UCSD-AML1 (cell line): ENCODE measurements around the gene NTRK2.
A peak's percentile ranks its signal among the peaks of the same experiment; 100 is the strongest.

Experiments
- DNase-seq: peaks from one replicate; lab custom pipeline; 2025; ENCODE audit not compliant: unreplicated experiment; lab: John Stamatoyannopoulos, UW

NTRK2 gene

DNA sequence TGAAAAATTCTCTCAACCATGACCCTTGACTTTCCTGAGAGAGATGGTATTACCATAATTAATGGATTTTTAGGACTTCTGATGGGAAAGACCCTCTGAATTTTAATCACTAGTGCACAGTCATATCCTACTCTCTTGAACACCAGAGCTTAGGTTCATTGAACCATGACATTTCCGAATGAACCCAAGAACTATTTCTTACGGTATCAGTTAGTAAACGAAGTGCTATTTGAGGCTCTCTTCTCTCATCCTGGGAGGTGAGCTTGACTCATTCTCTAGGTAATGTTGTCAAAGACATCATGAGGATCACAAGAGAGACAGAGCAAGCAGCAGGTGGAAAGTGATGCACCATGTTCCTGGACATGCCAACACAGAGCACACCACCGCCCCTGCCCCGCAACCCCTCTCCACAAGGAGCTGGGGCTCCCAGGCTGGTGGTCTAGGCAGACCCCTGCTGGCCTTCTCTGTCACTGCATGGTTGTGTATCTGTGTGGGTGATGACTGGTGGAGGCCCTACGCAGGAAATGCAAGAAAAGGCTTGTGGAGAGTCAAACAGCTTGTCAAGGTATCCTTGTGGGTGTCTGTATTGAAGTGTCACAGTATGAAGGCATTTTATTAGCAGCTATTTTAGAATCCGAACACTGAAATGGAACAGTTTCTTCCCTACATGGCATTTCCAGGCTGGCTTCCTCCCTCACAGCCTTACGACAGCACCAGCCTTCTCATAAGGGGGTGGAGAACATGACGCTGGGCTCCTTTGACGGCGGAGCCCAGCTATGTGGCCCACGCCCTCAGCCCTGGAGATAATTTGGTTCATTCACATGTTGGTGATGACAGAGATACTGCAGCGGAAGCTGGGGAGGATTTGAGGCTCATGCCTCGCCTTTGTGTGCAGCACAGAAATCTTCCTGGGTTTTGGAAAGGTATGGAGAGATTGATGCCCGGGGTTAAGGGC is 297.6 kb downstream of the NTRK2 start:
- no peak for DNase-seq

DNA sequence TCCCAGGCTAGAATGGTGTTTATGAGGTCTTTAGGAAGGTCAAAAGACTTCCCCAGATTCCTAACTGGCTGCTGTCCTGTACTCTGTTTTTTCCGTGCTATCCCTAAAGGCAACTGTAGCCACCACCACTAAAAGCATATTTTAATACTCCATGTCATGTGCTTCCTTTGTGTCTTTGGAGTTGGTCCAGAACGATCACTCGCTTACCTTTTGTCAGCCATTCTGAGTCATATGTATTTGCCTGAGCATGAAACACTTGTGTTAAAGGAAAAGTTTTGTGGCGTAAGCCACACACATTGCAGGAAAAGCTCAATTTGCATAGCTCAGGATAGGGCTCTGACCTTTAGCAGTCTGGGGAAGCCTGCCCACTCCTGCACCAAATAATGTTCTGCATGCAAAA is 299.6 kb downstream of the NTRK2 start:
- no peak for DNase-seq

DNA sequence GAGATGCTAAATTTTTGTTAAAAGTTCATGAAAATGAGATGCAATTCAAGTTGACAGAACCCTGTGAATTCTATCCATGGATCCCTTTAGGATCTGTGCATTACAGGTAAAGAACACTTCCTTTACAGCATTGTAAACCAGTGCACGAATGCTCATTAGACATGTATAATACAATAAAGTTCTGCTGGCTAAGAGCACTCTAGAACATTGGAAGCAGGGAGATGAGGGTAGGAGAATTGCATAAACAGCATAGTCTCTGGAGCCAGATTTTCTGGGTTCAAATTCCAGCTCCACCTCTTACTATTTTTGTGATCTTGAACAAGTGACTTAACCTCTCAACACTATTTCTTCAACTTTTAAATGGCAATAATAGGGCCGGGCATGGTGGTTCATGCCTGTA is 300.2 kb downstream of the NTRK2 start:
- DNase-seq = no peak

DNA sequence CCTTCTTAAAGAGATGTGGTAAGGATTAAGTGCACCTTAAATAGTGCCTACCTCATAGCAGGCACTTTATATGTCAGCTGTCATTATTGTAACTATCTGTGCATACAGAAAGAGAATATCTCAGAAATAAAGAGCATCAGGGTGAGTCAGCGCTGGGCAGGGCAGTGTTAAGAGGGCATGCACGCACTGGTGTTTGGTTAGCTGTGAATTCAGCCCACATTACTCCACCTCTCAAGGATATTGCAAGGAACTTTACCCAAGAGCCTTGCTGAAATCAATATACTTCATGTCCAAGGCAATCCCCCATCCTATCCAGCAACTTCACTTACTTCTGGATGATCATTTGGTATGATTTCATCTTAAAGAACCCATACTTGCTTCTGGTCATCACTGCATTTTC is 300.9 kb downstream of the NTRK2 start:
- DNase-seq = no peak

DNA sequence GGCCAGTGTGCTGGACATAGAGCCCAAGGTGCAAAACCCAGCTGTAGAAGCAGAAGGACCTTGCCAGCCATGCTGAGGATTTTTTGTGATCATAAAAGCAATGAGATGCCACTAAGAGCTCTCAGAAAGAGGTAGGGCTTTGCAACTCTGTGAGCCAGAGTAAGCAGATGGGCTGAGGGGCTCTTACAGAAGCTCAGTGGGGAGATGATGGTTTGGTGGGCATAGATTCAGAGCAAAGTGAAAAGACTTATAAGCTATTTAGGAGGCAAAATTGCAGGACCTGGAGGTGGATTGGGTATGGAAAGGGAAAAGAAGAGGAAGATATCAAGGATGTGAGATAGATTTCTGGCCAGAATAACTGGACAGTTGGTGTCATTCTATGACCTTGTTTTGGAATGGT is 302.0 kb downstream of the NTRK2 start:
- DNase-seq = no peak

DNA sequence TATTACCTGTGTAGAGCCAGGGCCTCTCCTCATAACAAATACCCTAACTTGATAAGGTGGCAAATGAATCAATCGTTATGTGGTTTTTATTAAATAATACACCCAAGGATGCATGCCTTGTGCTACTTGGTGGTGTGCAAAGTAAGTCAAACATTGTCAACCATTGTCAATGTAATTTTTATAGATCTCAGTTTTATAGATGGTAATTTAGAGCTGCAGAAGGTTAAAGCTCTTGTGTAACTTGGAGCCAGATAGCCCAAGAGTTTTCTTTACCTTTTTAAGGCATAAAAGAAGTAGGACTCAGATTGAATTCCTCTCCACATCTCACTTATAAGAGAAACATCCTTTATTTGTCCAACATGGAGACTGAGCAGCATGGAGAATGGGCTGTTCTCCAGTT is 304.7 kb downstream of the NTRK2 start:
- no peak for DNase-seq

DNA sequence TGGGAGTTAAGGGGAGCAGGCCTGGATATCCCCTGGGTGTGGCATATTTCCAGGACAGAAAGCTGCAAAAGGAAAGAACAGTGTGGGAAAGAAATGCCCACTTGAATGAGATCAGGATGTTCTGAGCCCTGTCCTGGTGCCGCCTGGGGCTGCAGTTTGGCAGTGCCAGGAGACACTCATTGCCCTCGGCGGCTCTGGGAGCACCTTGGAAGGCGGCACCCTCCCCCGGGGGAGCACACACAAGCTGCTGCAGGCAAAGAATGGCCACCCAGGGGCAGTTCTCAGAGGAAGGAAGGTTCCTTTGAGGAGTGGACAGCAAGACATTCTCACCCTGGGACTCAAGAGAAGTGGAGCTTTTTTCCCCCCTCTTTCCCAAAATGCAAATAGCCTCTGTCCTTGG is 305.3 kb downstream of the NTRK2 start:
- DNase-seq = no peak

DNA sequence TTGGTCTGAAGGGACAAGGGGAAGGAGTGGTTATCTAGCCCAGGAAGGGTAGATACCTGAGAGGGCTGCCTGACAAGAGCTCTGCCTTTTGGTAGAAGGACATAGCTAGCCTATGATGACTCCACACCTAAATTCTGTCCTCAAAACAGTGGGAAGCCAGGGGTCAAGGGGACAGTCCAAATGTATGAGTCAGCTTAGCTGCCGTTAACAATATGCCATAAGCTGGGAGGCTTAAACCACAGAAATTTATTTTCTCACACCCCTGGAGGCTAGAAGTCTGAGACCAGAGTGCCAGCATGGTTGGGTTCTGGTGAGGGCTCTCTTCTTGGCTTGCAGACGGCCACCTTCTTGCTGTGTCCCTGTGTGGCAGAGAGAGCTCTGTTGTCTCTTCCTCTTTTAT is 306.4 kb downstream of the NTRK2 start:
- no peak for DNase-seq

DNA sequence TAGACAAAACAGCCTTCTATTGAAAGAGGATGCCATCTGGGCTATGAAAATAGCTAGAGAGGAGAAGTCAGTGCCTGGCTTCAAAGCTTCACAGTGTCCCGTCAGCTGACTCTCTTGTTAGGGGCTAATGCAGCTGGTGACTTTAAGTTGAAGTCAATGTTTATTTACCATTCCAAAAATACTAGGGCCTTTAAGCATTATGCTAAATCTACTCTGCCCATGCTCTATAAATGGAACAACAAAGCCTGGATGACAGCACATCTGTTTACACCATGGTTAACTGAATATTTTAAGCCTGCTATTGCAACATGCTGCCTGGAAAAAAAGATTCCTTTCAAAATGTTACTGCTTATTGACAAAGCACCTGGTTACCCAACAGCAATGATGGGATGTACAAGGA is 309.1 kb downstream of the NTRK2 start:
- no peak for DNase-seq

DNA sequence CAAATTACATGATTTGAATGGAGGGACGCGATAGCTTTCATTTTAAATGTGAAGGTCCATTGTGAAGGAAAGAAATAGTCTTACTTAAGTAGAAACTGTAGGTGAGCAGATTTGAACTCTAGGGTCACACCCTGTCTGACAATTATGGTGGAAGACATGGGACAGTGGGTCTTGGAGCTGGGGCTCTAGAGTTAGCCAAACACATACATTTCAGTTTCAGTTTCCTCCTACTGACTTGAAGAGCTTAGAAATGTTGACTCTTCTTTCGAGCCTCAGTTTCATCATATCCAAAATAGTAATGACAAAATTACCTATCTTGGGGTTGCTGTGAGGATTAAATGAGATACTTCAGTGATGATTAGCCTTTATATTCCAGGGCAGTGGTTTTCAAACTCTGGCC is 314.2 kb downstream of the NTRK2 start:
- DNase-seq = no peak

DNA sequence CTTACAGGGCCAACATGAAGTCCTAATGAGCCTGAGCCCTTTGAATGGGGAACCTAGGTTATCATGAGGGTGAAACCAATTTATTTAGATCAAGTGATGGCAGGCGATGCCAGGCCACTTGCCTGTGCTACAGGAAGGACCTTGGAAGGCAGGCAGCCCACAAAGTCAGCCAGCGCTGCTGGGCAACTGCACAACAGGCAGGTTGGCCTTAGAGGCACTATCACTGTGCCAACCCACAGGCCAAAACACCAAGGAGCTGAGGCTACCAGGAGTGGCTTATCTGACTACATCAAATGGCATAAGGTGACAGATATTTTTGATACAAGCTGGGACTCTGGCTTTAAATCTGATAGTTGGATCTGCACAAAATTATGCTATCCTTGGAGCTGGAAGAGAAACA is 319.1 kb downstream of the NTRK2 start:
- DNase-seq = no peak

DNA sequence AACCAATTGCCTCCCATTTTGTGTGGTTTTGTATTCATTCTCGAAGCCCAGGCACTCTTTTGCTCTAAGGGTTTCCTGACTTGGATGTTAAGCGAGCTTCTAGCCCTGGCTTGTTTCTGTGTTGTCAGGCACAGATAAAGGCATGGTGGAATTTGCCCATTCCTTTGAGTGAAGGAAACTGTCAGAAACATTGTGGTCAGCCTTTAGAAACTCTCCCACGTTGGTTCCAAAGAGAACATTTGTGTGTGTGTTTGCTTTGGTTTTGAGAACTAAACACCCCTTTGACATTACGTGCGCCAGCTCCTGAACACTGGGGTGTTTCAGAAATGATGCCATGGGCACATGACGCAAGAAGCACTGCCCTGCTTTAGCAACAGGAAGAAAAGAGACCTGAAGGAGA is 320.9 kb downstream of the NTRK2 start:
- no peak for DNase-seq

DNA sequence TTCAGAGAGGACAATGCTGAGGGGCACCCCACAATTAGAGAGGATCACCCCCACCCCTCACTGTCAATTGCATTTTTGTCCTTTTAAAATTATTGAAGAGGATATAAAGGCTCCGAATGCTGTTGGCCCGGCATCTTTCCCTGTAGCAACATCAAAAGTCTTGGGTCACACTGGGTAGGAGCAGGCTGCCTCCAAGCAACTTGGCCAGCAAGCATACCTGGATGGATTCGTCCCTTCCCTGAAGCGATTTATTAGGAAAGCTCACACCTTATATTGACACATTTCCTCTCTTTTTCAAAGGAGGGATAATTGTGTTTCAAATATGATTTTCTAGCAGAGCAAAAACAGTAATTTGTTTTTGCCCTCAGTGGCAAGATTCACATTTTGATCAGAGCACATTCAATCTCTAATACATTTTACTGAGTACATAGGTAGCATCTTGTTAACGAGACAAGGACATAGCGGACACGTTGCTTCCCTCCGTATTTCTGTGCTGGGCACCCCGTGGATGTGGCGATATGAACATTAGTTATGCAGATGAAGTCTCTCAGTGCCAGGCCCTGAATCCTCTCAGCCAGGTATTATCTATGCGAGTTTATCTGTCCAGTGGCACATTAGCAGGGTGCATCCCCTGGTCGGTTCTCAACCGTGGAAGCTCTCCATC is 321.5 kb downstream of the NTRK2 start:
- DNase-seq = no peak

DNA sequence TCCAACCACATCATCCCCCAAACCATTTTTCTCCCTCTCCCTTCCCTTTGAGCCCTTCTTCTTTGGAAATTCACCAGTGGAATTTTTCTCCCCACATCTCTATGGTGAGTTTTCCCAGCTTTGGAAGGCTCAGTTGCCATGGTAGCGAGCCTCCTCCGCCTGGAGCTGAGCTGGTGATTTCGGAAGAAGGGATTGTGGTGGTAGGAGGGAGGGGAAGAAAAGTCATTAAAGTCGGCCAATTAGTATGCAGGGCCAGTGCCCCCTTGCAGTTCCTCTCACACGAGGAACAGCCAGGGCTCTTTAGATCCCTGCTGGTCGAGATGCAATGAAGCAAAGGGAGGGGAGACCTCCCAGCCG is 322.0 kb downstream of the NTRK2 start:
- no peak for DNase-seq

DNA sequence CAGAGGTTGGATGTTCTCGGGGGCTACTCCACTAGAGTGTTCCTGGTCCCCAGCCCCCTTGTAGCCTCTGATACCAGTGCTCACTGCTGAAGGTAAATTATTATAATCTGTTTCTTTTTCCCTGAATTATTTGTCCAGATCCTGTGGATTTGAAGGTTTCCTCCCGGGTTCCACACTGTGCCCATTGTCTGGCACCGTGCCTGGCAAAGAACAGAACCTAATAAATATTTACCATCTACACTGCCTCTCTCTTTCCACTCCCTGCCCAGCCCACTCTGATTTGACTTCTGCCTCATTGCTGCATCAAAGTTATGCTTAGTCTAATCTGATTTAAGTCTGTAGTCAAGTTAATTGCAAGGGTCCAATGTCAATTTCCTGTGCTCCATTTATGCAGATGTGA is 322.9 kb downstream of the NTRK2 start:
- no peak for DNase-seq

DNA sequence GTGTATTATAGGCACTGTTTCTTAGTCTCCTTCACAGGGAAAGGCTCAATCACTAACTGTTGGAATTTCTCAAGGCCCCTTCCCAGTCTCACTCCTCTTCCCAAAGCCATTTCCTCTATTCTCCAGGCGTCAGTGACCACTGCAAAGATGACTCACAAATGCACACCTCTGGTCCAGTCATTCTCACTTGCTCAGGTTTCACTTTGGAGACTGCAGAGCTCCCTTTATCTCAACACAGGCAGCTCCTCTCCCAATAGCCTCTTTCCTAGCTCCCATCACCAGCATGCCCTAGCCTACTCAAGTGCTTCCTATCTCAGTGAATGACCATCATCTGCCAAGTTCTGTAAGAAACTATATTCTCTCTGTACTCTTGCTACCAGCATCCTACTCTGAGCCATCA is 323.6 kb downstream of the NTRK2 start:
- DNase-seq = no peak

DNA sequence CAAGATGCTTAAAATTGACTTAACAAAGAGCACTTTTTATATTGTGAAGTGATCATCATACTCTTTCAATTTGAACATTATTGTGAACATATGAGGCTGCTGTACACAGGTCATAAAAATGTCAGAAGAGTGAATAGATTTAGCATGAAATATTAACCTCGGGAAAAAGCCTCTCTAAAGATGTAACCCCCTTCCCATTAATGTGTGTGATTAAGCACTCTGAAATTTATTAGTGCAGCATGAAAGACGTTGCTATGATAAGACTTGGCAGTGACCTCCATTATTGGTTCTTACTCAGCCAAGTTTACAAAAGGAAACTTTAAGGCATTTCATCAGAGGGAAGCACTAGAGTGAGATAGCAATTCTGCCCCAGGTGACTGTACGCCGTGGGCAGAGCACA is 326.5 kb downstream of the NTRK2 start:
- DNase-seq = no peak

DNA sequence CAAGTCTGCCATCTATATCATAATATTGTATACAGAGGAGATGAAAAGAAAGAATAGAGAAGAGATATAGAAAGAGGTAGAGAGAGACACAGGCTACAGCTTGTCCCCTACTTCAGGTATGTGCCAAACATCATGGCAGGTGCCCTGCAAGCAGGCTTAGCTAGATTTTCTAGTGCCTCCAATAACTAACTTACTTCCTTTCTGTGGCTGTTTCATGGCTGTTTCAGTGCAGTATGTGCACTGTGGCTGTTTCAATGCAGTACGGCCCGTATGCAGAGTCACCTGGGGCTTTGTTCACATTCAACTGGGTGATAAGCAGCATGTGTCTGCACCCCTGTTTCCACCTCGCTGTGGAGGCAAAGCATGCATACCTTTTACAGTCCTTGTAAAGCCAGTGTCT is 327.2 kb downstream of the NTRK2 start:
- no peak for DNase-seq

DNA sequence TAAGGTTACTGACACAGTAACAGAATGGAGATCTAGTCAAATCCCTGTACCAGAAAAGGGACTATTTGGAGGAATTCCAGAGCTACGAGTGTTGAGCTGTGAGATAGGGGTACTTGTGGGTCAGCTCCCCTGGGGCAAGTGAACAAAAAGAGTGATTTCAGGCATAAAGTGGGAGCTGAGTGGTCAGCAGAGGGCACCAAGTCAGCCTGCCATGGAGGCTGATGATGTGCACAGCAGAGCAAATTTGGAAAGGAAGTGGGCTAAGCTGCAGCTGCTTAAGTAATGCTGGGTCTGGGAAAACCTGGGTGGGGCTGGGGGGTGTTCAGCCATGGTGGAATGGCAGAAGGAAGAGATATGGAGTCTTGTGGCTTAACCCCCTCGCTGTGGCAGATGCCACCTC is 327.9 kb downstream of the NTRK2 start:
- DNase-seq = peak; percentile 15

DNA sequence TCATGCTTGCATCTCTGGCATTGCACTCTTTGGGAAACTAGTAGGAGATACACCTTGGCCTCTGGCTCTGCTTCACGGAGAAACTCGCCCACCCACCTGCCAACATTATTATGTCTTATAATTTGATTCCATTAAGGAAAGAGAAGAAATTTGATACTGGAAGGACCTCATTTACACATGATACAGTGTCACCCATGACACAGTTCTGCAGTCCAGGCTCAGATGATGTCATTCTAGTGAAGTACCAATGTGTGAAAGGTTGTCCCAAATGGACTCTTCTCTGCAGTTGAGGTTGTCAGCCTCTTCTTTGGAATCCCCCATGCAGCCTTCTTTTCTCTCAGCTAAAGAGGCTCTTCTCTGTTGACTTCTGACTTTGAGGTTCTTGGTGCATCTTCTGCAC is 329.1 kb downstream of the NTRK2 start:
- no peak for DNase-seq

DNA sequence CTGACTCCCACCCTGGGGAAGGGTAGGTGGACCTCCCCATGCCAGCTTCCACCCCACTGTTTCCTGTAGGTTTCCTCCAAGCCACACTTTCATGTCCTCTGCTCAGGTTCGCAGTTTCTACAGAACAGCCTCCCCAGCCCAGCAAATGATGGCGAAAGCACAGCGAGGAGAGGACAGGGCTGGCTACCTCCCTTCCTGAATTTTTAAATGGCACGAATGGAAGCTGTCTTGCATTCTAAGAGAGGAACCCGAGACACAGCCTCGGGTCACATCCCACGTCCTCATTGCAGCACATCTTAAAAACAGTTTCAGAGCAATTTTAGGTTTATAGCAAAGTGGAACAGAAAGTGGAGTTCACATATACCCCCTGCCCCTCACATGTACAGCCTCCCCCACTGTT is 330.3 kb downstream of the NTRK2 start:
- no peak for DNase-seq

DNA sequence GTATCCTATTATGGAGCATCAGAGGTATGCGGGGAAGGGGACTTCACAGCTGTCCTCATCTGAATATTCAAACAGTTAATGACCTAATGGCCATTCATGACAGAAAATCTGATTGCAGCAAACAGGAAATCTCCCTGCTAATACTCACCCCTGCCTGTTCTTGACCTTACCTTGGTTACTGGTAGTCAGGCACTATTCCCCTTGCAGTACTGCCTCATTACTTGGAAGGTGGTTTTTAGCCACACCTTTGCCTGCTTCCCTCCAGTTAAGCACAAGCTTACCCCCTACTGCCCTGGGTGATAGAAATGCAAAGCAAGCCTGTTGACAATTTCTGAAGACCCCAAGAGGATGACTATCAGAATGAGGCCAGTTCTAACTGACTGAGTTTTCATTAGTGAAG is 332.4 kb downstream of the NTRK2 start:
- no peak for DNase-seq
